T-helper 1 cell (primary cell): ENCODE measurements around the gene OR5F1.

Source experiments
- DNase-seq, 5 donors: peaks; one replicate each; pipeline ENCODE4 v3.0.0-alpha.2; 2012 to 2020
- total RNA-seq, 4 donors: gene quantifications; one replicate each; lab custom pipeline; 2026; lab: John Stamatoyannopoulos, UW

OR5F1 gene
- 0 reads per million in 4 donors for total RNA-seq

DNA sequence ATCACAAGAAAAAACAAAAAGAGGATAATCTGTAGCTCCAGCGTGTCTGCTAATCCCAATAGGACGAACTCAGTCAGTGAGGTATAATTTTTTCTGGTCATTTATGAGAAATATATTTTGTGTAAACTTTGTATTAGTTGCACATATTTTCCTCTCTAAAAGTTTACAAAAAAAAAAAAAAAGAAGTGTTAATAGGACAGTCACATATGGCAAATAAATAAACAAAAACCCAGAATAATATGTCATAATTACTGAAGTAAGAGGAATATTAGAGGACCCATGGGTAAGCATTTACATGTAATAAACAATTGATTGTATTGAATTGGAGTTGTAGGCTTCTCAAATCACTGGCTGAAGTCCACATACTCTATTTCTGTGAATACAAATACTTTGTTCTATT lies at the start of gene OR5F1:
TSS of gene OR5F1 (minus strand) at position 101 of the 400 bp plus-strand sequence. CDS start at position 101, 0 bp downstream.
- no peak for DNase-seq

- no peak for DNase-seq
Measured at GRCh38 chr11:56027354-56027753, 32.9 kb upstream of the OR5F1 start, which contains the start of gene OR5AS1. Gene OR5AS1, plus strand, starts transcription at chr11:56027654. Its CDS starts 2,765 bp downstream, at chr11:56030419.

- no peak for DNase-seq
Measured at GRCh38 chr11:56013805-56014204, 19.4 kb upstream of the OR5F1 start.

DNA sequence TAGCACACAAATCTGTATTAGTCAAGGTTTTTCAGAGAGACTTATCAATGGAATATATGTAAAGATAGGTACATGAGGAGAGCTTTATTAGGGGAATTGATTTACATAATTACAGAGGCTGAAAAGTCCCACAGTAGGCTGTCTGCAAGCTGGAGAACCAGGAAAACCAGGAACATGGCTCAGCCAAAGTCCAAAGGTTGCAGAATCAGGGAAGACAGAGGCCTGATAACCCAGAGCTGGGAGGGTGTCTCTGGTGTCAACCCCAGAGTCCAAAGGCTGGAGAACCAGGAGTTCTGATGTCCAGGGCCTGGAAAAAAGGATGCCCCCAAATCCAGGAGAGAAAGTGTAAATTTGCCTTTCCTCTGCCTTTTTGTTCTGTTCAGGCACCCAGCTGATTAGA lies 16.3 kb upstream of the OR5F1 start:
- DNase-seq: no peak

DNA sequence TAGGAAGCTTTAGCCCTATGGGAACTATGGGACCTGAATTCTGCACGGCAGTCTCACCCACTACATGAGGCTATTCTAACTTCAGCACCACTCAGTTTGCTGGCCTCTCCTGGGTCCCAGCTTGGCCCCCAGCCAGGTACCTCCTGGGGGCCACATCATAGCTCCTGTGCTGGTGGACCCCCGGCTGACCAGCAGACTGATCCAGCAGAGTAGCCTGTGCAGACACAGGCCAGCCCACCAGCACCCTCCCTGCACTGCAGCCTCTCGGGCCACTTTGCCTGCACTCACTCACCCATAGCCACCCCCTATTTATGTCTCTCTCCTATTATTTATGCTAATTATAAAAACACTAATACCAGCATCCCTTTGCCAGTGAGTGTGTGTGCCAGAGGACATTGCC lies 23.5 kb downstream of the OR5F1 start:
- DNase-seq: no peak

DNA sequence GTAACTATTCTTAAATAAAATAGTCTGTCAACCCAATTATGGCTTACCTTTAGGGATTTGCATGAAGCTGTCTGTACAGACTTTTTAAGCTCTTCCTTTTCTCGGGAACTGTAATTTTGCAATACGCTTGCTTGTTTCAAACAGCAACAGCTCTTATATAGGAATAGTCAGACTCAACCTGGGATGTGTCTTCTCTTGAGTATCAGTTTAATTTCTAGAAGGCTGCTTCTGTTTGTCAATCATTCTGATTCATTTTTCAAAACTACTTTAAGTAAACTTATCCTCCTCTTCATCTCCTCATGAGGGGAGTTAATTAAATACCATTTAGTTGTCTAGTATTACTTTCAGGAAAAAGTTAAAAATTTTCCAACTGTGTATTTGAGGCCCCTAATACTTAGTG lies 24.6 kb downstream of the OR5F1 start, which contains the start of gene OR10AG1:
TSS of gene OR10AG1 (minus strand) at position 101 of the 400 bp plus-strand sequence. CDS start at position 63, 38 bp downstream.
- DNase-seq: no peak

DNA sequence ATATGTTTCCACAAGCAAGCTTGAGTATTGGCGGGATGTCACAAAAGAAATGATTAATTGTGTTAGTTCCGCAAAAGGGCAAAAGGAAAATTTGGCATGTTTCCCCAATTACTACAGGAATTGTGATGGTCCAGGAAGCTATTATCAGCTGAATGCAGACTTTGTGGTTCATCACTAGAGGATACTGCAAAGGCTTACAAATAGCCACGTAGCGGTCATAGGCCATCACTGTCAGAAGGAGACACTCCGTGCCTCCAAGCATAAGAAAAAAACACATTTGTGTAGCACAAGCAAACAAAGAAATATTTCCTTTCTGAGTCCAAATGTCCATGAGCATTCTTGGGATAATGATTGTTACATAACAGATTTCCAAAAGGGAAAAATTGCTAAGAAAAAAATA lies 26.5 kb downstream of the OR5F1 start:
- no peak for DNase-seq

- DNase-seq: no peak
Measured at GRCh38 chr11:55966391-55966790, 28.0 kb downstream of the OR5F1 start.

GRCh38 chr11:55956521-55956920 lies 37.9 kb downstream of the OR5F1 start:
- DNase-seq: no peak

- DNase-seq: no peak
Measured at GRCh38 chr11:55949330-55949729, 45.1 kb downstream of the OR5F1 start.
